ENCODE measurements around the gene RNPS1.

The RNPS1 gene

GRCh38 chr16:2287916-2288547, 20.1 kb upstream of the RNPS1 start:
- no peak overlapping the region for H3K27ac ChIP-seq
- no peak for TF ChIP-seq CTCF (IDR thresholded peaks at IDR 0.05)
- TF ChIP-seq ZFX (IDR thresholded peaks at IDR 0.05; ENCODE audit: borderline replicate concordance), result no peak

- no peak for TF ChIP-seq ZFX (IDR thresholded peaks at IDR 0.05; ENCODE audit: borderline replicate concordance)
- no peak for TF ChIP-seq CTCF (IDR thresholded peaks at IDR 0.05)
- no peak overlapping the region for H3K27ac ChIP-seq
Observed at GRCh38 chr16:2286550-2286949, 18.6 kb upstream of the RNPS1 start.

- H3K27ac ChIP-seq, result no peak overlapping the region
- TF ChIP-seq CTCF (IDR thresholded peaks at IDR 0.05) (no peak), ZFX (IDR thresholded peaks at IDR 0.05; ENCODE audit: borderline replicate concordance) (no peak)
Observed at GRCh38 chr16:2285731-2286191, 17.8 kb upstream of the RNPS1 start.

- H3K27ac ChIP-seq, result no peak overlapping the region
- TF ChIP-seq CTCF (IDR thresholded peaks at IDR 0.05) (no peak), ZFX (IDR thresholded peaks at IDR 0.05; ENCODE audit: borderline replicate concordance) (no peak)
Observed at GRCh38 chr16:2284797-2285576, 17.1 kb upstream of the RNPS1 start.

- H3K27ac ChIP-seq, result no peak overlapping the region
- TF ChIP-seq ZFX (IDR thresholded peaks at IDR 0.05; ENCODE audit: borderline replicate concordance) (no peak), CTCF (IDR thresholded peaks at IDR 0.05) (no peak)
Observed at GRCh38 chr16:2284001-2284770, 16.3 kb upstream of the RNPS1 start.

- TF ChIP-seq CTCF (IDR thresholded peaks at IDR 0.05) (no peak), ZFX (IDR thresholded peaks at IDR 0.05; ENCODE audit: borderline replicate concordance) (no peak)
- no peak overlapping the region for H3K27ac ChIP-seq
Observed at GRCh38 chr16:2282866-2283555, 15.1 kb upstream of the RNPS1 start.

Measured in 22Rv1 (cell line).